Bronchus fibroblast of lung (primary cell): ENCODE measurements around the gene DAPP1. TPM values are rescaled to one million over a fixed set of nuclear protein-coding genes. Genes with fewer than 3 reads are reported as not detected.

Source experiments
- total RNA-seq: library from RNA; depleted of rRNA; stranded (reverse); fragments of >200 nt; gene quantifications from 2 replicates; pipeline ENCODE4 v1.2.3, GENCODE V29; 2015

The DAPP1 gene
- not detected in 2 replicates for total RNA-seq

GRCh38 chr4:99816545-99817308 lies at the start of gene DAPP1:
DAPP1 (plus strand) TSS chr4:99816827; CDS start chr4:99816914, 87 bp downstream.

GRCh38 chr4:99894161-99894997 lies 77.8 kb downstream of the DAPP1 start, which contains the start of gene LAMTOR3:
LAMTOR3 (minus strand) TSS chr4:99894427; CDS start chr4:99893963, 464 bp downstream.

Other genes starting within 250 kb of the DAPP1 start
- under 0.01 TPM in 2 replicates for gene MTTP, start 242.0 kb upstream of the DAPP1 start, total RNA-seq
- gene C4orf54, start 159.0 kb upstream of the DAPP1 start, total RNA-seq = not detected in 2 replicates
- gene LAMTOR3, start 77.6 kb downstream of the DAPP1 start, total RNA-seq = 23.5 and 24.2 TPM in 2 replicates
- gene DNAJB14, start 129.8 kb downstream of the DAPP1 start, total RNA-seq = 11.8 and 17.2 TPM in 2 replicates
- gene H2AZ1, start 133.4 kb downstream of the DAPP1 start, total RNA-seq = 934 and 957 TPM in 2 replicates